Left lung (tissue), 10 donors: ENCODE data around the gene NUMB. TPM values are rescaled to one million over a fixed set of nuclear protein-coding genes. Genes with fewer than 3 reads are reported as not detected.
A peak's percentile ranks its signal among the peaks of the same experiment; 100 is the strongest.

Source experiments
- ATAC-seq: fragments of 200-7000 bp; cut with Tn5 transposase; one replicate; pipeline ENCODE4 v1.9.1; 2020; ENCODE audit warnings: moderate library complexity
- DNase-seq, 4 donors: peaks; one replicate each; pipeline ENCODE4 v3.0.0-alpha.2; 2013 to 2020
- H3K27ac ChIP-seq, 2 donors: fragments of 200-600 bp; sonication (generic) in 1 of 2; one replicate each; pipeline versions ENCODE4 v1.5.0 to v1.8.0; 2020 to 2021
- H3K27me3 ChIP-seq, 2 donors: fragments of 200-600 bp; sonication (generic) in 1 of 2; one replicate each; pipeline versions ENCODE4 v1.5.0 to v1.8.0; 2020 to 2021
- H3K36me3 ChIP-seq, 2 donors: fragments of 200-600 bp; sonication (generic) in 1 of 2; one replicate each; pipeline versions ENCODE4 v1.5.0 to v1.8.0; 2020 to 2021
- H3K4me1 ChIP-seq, 2 donors: fragments of 200-600 bp; one replicate each; pipeline ENCODE4 v1.8.0; 2021
- H3K4me3 ChIP-seq, 2 donors: fragments of 200-600 bp; sonication (generic) in 1 of 2; one replicate each; pipeline versions ENCODE4 v1.5.0 to v1.8.0; 2020 to 2021; ENCODE audit warnings: mild to moderate bottlenecking in 1 of 2
- H3K9me3 ChIP-seq, 2 donors: fragments of 200-600 bp; sonication (generic) in 1 of 2; one replicate each; pipeline versions ENCODE4 v1.5.0 to v1.8.0; 2020 to 2021
- CTCF ChIP-seq, 2 donors: fragments of 200-600 bp; sonication (generic) in 1 of 2; IDR thresholded peaks; one replicate each; pipeline versions ENCODE4 v1.5.0 to v1.8.0; 2021; ENCODE audit warnings: antibody characterized with exemption in 2 of 2
- intact Hi-C, 2 donors: fragments of 100-400 bp; cut with DNase I; formaldehyde crosslinking; loops; one replicate each; pipeline versions ENCODE4 v1.11.2 to v1.14.2; 2022
- polyA plus RNA-seq, 6 donors: library from polyadenylated mRNA; unstranded; fragments of 120-200 nt; gene quantifications; one replicate each; pipeline ENCODE4 v1.2.1, GENCODE V29; 2013; ENCODE audit not compliant: insufficient read length in 6 of 6
- total RNA-seq, 2 donors: library from RNA; stranded (reverse); fragmentation: NEBNext Ultra II Directional; extraction: Animal tissue kit (Norgen Biotek cat#: 25700); gene quantifications; one replicate each; pipeline ENCODE4 v1.2.1, GENCODE V29; 2021
- donor health status: DM: no; HTN: yes; CAD: no.
- donor health status: DM: no; HTN: no; CAD: no.

Gene NUMB
- total and polyA plus RNA-seq, 8 donors = 91.0 to 121 (median 105) TPM

GRCh38 chr14:73478684-73479083 lies 20.3 kb upstream of the NUMB start:
- no peak overlapping the region for H3K27ac ChIP-seq
- no peaks in the 10 kb centered on the region for H3K9me3 ChIP-seq
- peaks cover 0 to 17% of the 10 kb centered on the region in 2 donors for H3K4me1 ChIP-seq
- intact Hi-C loops = loop anchor here in 1 of 2 donors (10.0 kb wide), 1 partner anchor 304 kb away; no protein-coding TSS in a partner anchor
- H3K27me3 ChIP-seq = no peaks in the 10 kb centered on the region
- H3K36me3 ChIP-seq = no peaks in the 10 kb centered on the region
- no peak for TF ChIP-seq CTCF (IDR thresholded peaks at IDR 0.05)
- ATAC-seq (no peak), DNase-seq (no peak)
- no peak overlapping the region for H3K4me3 ChIP-seq

- no peaks in the 10 kb centered on the region for H3K36me3 ChIP-seq
- DNase-seq (no peak), ATAC-seq (peak; percentile 77)
- no peaks in the 10 kb centered on the region for H3K27me3 ChIP-seq
- H3K9me3 ChIP-seq = no peaks in the 10 kb centered on the region
- intact Hi-C loops = loop anchor here in 1 of 2 donors (10.0 kb wide), 1 partner anchor 303 kb away; no protein-coding TSS in a partner anchor
- no peak for TF ChIP-seq CTCF (IDR thresholded peaks at IDR 0.05)
- peak overlapping the region in 1 of 2 donors; percentile 61 for H3K27ac ChIP-seq
- peaks cover 0 to 17% of the 10 kb centered on the region in 2 donors for H3K4me1 ChIP-seq
- H3K4me3 ChIP-seq = no peak overlapping the region
These were observed 19.4 kb upstream of the NUMB start for GRCh38 chr14:73477618-73478266.

GRCh38 chr14:73476451-73476931 lies 18.1 kb upstream of the NUMB start:
- no peaks in the 10 kb centered on the region for H3K9me3 ChIP-seq
- H3K4me1 ChIP-seq = peaks cover 0 to 22% of the 10 kb centered on the region in 2 donors
- no peak for DNase-seq
- intact Hi-C loops = loop anchor here in 1 of 2 donors (10.0 kb wide), 1 partner anchor 302 kb away; no protein-coding TSS in a partner anchor
- no peaks in the 10 kb centered on the region for H3K36me3 ChIP-seq
- no peaks in the 10 kb centered on the region for H3K27me3 ChIP-seq
- no peak for ATAC-seq
- no peak overlapping the region for H3K4me3 ChIP-seq
- no peak overlapping the region for H3K27ac ChIP-seq
- TF ChIP-seq CTCF (IDR thresholded peaks at IDR 0.05) = no peak

GRCh38 chr14:73474952-73475351 lies 16.6 kb upstream of the NUMB start:
- no peak for ATAC-seq

More at GRCh38 chr14:73474952-73475351, 16.6 kb upstream of the NUMB start:
- no peak overlapping the region for H3K27ac ChIP-seq
- H3K9me3 ChIP-seq = no peaks in the 10 kb centered on the region
- intact Hi-C loops = loop anchor here in 1 of 2 donors (5.0 to 10.0 kb wide), 2 partner anchors 178 to 300 kb away; no protein-coding TSS in a partner anchor
- peaks cover 0 to 22% of the 10 kb centered on the region in 2 donors for H3K4me1 ChIP-seq
- no peak for DNase-seq
- H3K36me3 ChIP-seq = no peaks in the 10 kb centered on the region
- H3K27me3 ChIP-seq = no peaks in the 10 kb centered on the region
- no peak for TF ChIP-seq CTCF (IDR thresholded peaks at IDR 0.05)
- no peak overlapping the region for H3K4me3 ChIP-seq
